HCT116 (cell line): ENCODE data around the gene FTSJ1. TPM values are rescaled to one million over a fixed set of nuclear protein-coding genes. Genes with fewer than 3 reads are reported as not detected.

Source experiments
- ATAC-seq: fragments of 200-7000 bp; cut with Tn5 transposase; 2 replicates; pipeline ENCODE4 v1.9.1; 2020; ENCODE audit warnings: mild to moderate bottlenecking, moderate library complexity
- BruUV-seq: library from RNA; stranded (reverse); fragments of 400-500 nt; replicated peaks from 2 replicates; lab custom pipeline; 2021; lab: Mats Ljungman, UMichigan
- CTCF ChIA-PET: fragments of 300-600 bp; sonication (Branson Sonifier 250); formaldehyde crosslinking; loops from one replicate; lab custom pipeline; 2021; ENCODE audit warnings: antibody characterized with exemption; lab: Charles Lee
- POLR2A ChIA-PET: fragments of 300-600, 350-600 bp; sonication (Branson Sonifier 250); formaldehyde crosslinking; loops from one replicate; lab custom pipeline; 2021; ENCODE audit warnings: antibody characterized with exemption; lab: Charles Lee
- RAD21 ChIA-PET, 2 experiments: fragments of 300-600 bp; sonication (Branson Sonifier 250); formaldehyde crosslinking; loops; one replicate each; lab custom pipeline; 2023; ENCODE audit warnings: low total read pairs in 2 of 2; ENCODE audit not compliant: uncharacterized antibody in 2 of 2, unreplicated experiment in 2 of 2, low non-redundant PET in 1 of 2; lab: Charles Lee
- DNase-seq: peaks from one replicate; pipeline ENCODE4 v3.0.0-alpha.2; 2010; ENCODE audit warnings: low read depth, low spot score
- H2AFZ ChIP-seq: fragments of 200-600 bp; shearing (Covaris generic), sonication (generic); 2 replicates; pipeline ENCODE4 v1.6.1; 2017; ENCODE audit warnings: low read depth, mixed run types, mixed read lengths, antibody characterized with exemption, low read length; ENCODE audit not compliant: poor library complexity, severe bottlenecking
- H3K27ac ChIP-seq: 2 replicates; pipeline ENCODE4 v1.5.1; 2012; ENCODE audit warnings: low read depth, low read length
- H3K27me3 ChIP-seq: fragments of 200-600 bp; sonication (generic); 2 replicates; pipeline ENCODE4 v1.6.1; 2016; ENCODE audit warnings: mixed run types, low read length, mixed read lengths; ENCODE audit not compliant: insufficient read depth
- H3K36me3 ChIP-seq, 2 experiments: fragments of 200-500 bp in 1 of 2; fragments of 200-600 bp in 1 of 2; sonication (Bioruptor generic) in 1 of 2; sonication (generic) in 1 of 2; 2 replicates each; pipeline versions ENCODE4 v1.5.1 to v1.6.1; 2014 to 2016; ENCODE audit warnings: low read length in 2 of 2, inconsistent platforms in 1 of 2, mixed read lengths in 1 of 2, mixed run types in 1 of 2; ENCODE audit not compliant: insufficient read depth in 2 of 2, control insufficient read depth in 1 of 2
- H3K4me1 ChIP-seq, 2 experiments: fragments of 200-600 bp in 1 of 2; sonication (generic) in 1 of 2; 2 replicates each; pipeline versions ENCODE4 v1.5.1 to v1.6.1; 2012 to 2017; ENCODE audit warnings: low read length in 2 of 2, inconsistent platforms in 1 of 2, mild to moderate bottlenecking in 1 of 2, mixed read lengths in 1 of 2, mixed run types in 1 of 2, moderate library complexity in 1 of 2; ENCODE audit not compliant: insufficient read depth in 2 of 2, control insufficient read depth in 1 of 2
- H3K4me2 ChIP-seq: fragments of 200-600 bp; sonication (generic); 2 replicates; pipeline ENCODE4 v1.6.1; 2017; ENCODE audit warnings: mixed run types, low read length, mixed read lengths
- H3K4me3 ChIP-seq, 2 experiments: fragments of 200-600 bp in 1 of 2; sonication (generic) in 1 of 2; replicated peaks in 1 of 2; 2 replicates each; pipeline ENCODE4 v1.5.1; 2011 to 2016; ENCODE audit warnings: low read length in 2 of 2, control low read depth in 1 of 2, low read depth in 1 of 2, mild to moderate bottlenecking in 1 of 2, mixed read lengths in 1 of 2, mixed run types in 1 of 2
- H3K79me2 ChIP-seq: fragments of 200-600 bp; sonication (generic); 2 replicates; pipeline ENCODE4 v1.6.1; 2017; ENCODE audit warnings: mild to moderate bottlenecking, mixed run types, low read length, moderate library complexity, mixed read lengths; ENCODE audit not compliant: insufficient read depth
- H3K9ac ChIP-seq: fragments of 200-600 bp; sonication (generic); 2 replicates; pipeline ENCODE4 v1.6.1; 2016; ENCODE audit warnings: low read length, mixed read lengths
- H3K9me2 ChIP-seq: fragments of 200-600 bp; sonication (generic), shearing (Covaris generic); 2 replicates; pipeline ENCODE4 v1.6.1; 2017; ENCODE audit warnings: mixed run types, mild to moderate bottlenecking, moderate library complexity; ENCODE audit not compliant: insufficient read depth
- H3K9me3 ChIP-seq, 2 experiments: fragments of 200-500 bp in 1 of 2; fragments of 200-600 bp in 1 of 2; sonication (Bioruptor generic) in 1 of 2; sonication (generic) in 1 of 2; 2 replicates each; pipeline ENCODE4 v1.6.1; 2014 to 2017; ENCODE audit warnings: low read length in 2 of 2, mixed read lengths in 2 of 2, inconsistent platforms in 1 of 2, low read depth in 1 of 2, mild to moderate bottlenecking in 1 of 2, mixed run types in 1 of 2, moderate library complexity in 1 of 2; ENCODE audit not compliant: control insufficient read depth in 1 of 2, insufficient read depth in 1 of 2
- H4K20me1 ChIP-seq: fragments of 200-600 bp; sonication (generic), shearing (Covaris generic); 2 replicates; pipeline ENCODE4 v1.6.1; 2017; ENCODE audit warnings: mixed run types, mild to moderate bottlenecking, moderate library complexity; ENCODE audit not compliant: insufficient read depth
- CEBPB ChIP-seq: IDR thresholded peaks from 2 replicates; pipeline ENCODE4 v1.6.1; 2012; ENCODE audit warnings: low read depth
- EGR1 ChIP-seq: IDR thresholded peaks from 2 replicates; pipeline ENCODE4 v1.6.1; 2012; ENCODE audit warnings: low read depth
- ELF1 ChIP-seq: IDR thresholded peaks from 2 replicates; pipeline ENCODE4 v1.6.1; 2012; ENCODE audit warnings: low read depth, borderline replicate concordance
- EZH2 ChIP-seq: fragments of 200-600 bp; sonication (generic); IDR thresholded peaks from 2 replicates; pipeline ENCODE4 v1.6.1; 2017; ENCODE audit warnings: antibody characterized with exemption, mixed run types
- EZH2phosphoT487 ChIP-seq: fragments of 200-600 bp; IDR thresholded peaks from 2 replicates; pipeline ENCODE4 v1.6.1; 2018; ENCODE audit warnings: antibody characterized with exemption, borderline replicate concordance
- FOSL1 ChIP-seq: IDR thresholded peaks from 2 replicates; pipeline ENCODE4 v1.6.1; 2012; ENCODE audit warnings: low read depth
- JUND ChIP-seq: IDR thresholded peaks from 2 replicates; pipeline ENCODE4 v1.6.1; 2012
- POLR2AphosphoS5 ChIP-seq: IDR thresholded peaks from 2 replicates; pipeline ENCODE4 v1.6.1; 2011; ENCODE audit warnings: mild to moderate bottlenecking, low read depth, low read length, moderate library complexity
- RAD21 ChIP-seq: IDR thresholded peaks from 2 replicates; pipeline ENCODE4 v1.6.1; 2012; ENCODE audit warnings: low read depth, mild to moderate bottlenecking
- SP1 ChIP-seq: IDR thresholded peaks from 2 replicates; pipeline ENCODE4 v1.6.1; 2012; ENCODE audit warnings: low read depth
- SRF ChIP-seq: IDR thresholded peaks from 2 replicates; pipeline ENCODE4 v1.6.1; 2012; ENCODE audit warnings: low read depth
- TCF7L2 ChIP-seq: IDR thresholded peaks from 2 replicates; pipeline ENCODE4 v1.7.0; 2011; ENCODE audit warnings: borderline replicate concordance, inconsistent platforms; ENCODE audit not compliant: insufficient read depth, insufficient read length; ENCODE audit errors: extremely low read depth
- YY1 ChIP-seq: IDR thresholded peaks from 2 replicates; pipeline ENCODE4 v1.6.1; 2011; ENCODE audit warnings: low read length, low read depth, moderate library complexity, mild to moderate bottlenecking; ENCODE audit not compliant: insufficient replicate concordance; ENCODE audit errors: extremely low read depth
- ZFX ChIP-seq: fragments of 450-650 bp; IDR thresholded peaks from 2 replicates; pipeline ENCODE4 v1.6.1; 2017
- ZNF274 ChIP-seq: fragments of 200-500 bp; sonication (Bioruptor generic); IDR thresholded peaks from 2 replicates; pipeline ENCODE4 v1.6.1; 2014; ENCODE audit warnings: mild to moderate bottlenecking, low read depth, low read length, inconsistent platforms
- intact Hi-C: fragments of 100-400 bp; cut with micrococcal nuclease; formaldehyde crosslinking; loops from 2 replicates; pipeline ENCODE4 v1.10.0; 2022
- total RNA-seq: library from RNA; stranded (reverse); gene quantifications from one replicate; pipeline ENCODE4 v1.2.1, GENCODE V29; 2021; ENCODE audit not compliant: unreplicated experiment
- TF ChIP-seq, protein P1 (sequence below): IDR thresholded peaks from 2 replicates; pipeline ENCODE4 v1.6.1; 2012
- TF ChIP-seq, protein P2 (sequence below): IDR thresholded peaks from 2 replicates; pipeline ENCODE4 v1.6.1; 2011; ENCODE audit warnings: mild to moderate bottlenecking, low read length, moderate library complexity; ENCODE audit not compliant: insufficient replicate concordance; ENCODE audit errors: extremely low read depth
- TF ChIP-seq, protein P3 (sequence below): IDR thresholded peaks from 2 replicates; pipeline ENCODE4 v1.6.1; 2012; ENCODE audit warnings: low read depth
- TF ChIP-seq, protein P4 (sequence below): IDR thresholded peaks from 2 replicates; pipeline ENCODE4 v1.6.1; 2012
- TF ChIP-seq, protein P5 (sequence below), 3 experiments: fragments of 200-600 bp in 1 of 3; sonication (generic) in 1 of 3; IDR thresholded peaks in 2 of 3; conservative IDR thresholded peaks in 1 of 3; 2 replicates each; pipeline ENCODE4 v1.5.1; 2012 to 2017; ENCODE audit warnings: low read depth in 2 of 3, low read length in 2 of 3, antibody characterized with exemption in 1 of 3, borderline replicate concordance in 1 of 3, control low read depth in 1 of 3, mild to moderate bottlenecking in 1 of 3, mixed read lengths in 1 of 3, mixed run types in 1 of 3, moderate library complexity in 1 of 3; ENCODE audit not compliant: insufficient read depth in 1 of 3

The FTSJ1 gene
- total RNA-seq, 1 experiment from 2014 or later: 64.9 TPM

DNA sequence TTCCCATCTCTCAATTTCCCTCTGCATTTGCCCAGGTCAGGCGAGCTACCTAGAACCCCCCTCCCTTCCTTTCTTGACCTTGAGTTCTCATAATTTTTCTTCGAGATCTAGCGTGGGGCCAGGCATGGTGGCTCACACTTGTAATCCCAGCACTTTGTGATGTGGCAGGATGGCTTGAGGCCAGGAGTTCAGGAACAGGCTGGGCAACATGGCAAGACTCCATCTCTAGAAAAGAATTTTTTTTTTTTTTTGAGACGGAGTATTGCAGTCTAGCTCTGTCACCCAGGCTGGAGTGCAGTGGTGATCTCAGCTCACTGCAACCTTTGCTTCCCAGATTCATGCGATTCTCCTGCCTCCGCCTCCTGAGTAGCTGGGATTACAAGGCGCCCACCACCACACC lies 28.3 kb downstream of the FTSJ1 start:
- ChIA-PET CTCF (no interaction called here), POLR2A (no interaction called here), RAD21 (no interaction called here)
- intact Hi-C loops: no loop called here
- Histone ChIP-seq H3K9ac (no peak overlapping the region), H3K4me2 (no peak overlapping the region), H2AFZ (no peak overlapping the region), H3K27me3 (no peaks in the 10 kb centered on the region), H3K79me2 (no peaks in the 10 kb centered on the region), H3K4me1 (peaks cover 0 to 12% of the 10 kb centered on the region in 2 experiments; a peak in 2 of 4 replicates), H3K4me3 (no peak overlapping the region), H3K9me3 (no peaks in the 10 kb centered on the region), H3K9me2 (no peaks in the 10 kb centered on the region), H3K27ac (no peak overlapping the region), H3K36me3 (no peaks in the 10 kb centered on the region), H4K20me1 (no peaks in the 10 kb centered on the region)
- ATAC-seq (no peak), DNase-seq (no peak)
- TF ChIP-seq, protein P1, sequence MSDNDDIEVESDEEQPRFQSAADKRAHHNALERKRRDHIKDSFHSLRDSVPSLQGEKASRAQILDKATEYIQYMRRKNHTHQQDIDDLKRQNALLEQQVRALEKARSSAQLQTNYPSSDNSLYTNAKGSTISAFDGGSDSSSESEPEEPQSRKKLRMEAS: no peak
- TF ChIP-seq ZFX (no peak), EGR1 (no peak), FOSL1 (no peak), EZH2phosphoT487 (no peak), ZNF274 (no peak), SRF (no peak), EZH2 (no peak), SP1 (no peak), CEBPB (no peak), YY1 (no peak), TCF7L2 (no peak), JUND (no peak), ELF1 (no peak), RAD21 (no peak), POLR2AphosphoS5 (no peak)
- TF ChIP-seq, protein P2, sequence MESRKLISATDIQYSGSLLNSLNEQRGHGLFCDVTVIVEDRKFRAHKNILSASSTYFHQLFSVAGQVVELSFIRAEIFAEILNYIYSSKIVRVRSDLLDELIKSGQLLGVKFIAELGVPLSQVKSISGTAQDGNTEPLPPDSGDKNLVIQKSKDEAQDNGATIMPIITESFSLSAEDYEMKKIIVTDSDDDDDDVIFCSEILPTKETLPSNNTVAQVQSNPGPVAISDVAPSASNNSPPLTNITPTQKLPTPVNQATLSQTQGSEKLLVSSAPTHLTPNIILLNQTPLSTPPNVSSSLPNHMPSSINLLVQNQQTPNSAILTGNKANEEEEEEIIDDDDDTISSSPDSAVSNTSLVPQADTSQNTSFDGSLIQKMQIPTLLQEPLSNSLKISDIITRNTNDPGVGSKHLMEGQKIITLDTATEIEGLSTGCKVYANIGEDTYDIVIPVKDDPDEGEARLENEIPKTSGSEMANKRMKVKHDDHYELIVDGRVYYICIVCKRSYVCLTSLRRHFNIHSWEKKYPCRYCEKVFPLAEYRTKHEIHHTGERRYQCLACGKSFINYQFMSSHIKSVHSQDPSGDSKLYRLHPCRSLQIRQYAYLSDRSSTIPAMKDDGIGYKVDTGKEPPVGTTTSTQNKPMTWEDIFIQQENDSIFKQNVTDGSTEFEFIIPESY: no peak
- TF ChIP-seq, protein P3, sequence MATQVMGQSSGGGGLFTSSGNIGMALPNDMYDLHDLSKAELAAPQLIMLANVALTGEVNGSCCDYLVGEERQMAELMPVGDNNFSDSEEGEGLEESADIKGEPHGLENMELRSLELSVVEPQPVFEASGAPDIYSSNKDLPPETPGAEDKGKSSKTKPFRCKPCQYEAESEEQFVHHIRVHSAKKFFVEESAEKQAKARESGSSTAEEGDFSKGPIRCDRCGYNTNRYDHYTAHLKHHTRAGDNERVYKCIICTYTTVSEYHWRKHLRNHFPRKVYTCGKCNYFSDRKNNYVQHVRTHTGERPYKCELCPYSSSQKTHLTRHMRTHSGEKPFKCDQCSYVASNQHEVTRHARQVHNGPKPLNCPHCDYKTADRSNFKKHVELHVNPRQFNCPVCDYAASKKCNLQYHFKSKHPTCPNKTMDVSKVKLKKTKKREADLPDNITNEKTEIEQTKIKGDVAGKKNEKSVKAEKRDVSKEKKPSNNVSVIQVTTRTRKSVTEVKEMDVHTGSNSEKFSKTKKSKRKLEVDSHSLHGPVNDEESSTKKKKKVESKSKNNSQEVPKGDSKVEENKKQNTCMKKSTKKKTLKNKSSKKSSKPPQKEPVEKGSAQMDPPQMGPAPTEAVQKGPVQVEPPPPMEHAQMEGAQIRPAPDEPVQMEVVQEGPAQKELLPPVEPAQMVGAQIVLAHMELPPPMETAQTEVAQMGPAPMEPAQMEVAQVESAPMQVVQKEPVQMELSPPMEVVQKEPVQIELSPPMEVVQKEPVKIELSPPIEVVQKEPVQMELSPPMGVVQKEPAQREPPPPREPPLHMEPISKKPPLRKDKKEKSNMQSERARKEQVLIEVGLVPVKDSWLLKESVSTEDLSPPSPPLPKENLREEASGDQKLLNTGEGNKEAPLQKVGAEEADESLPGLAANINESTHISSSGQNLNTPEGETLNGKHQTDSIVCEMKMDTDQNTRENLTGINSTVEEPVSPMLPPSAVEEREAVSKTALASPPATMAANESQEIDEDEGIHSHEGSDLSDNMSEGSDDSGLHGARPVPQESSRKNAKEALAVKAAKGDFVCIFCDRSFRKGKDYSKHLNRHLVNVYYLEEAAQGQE: no peak
- TF ChIP-seq, protein P4, sequence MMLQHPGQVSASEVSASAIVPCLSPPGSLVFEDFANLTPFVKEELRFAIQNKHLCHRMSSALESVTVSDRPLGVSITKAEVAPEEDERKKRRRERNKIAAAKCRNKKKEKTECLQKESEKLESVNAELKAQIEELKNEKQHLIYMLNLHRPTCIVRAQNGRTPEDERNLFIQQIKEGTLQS: no peak
- TF ChIP-seq, protein P5, sequence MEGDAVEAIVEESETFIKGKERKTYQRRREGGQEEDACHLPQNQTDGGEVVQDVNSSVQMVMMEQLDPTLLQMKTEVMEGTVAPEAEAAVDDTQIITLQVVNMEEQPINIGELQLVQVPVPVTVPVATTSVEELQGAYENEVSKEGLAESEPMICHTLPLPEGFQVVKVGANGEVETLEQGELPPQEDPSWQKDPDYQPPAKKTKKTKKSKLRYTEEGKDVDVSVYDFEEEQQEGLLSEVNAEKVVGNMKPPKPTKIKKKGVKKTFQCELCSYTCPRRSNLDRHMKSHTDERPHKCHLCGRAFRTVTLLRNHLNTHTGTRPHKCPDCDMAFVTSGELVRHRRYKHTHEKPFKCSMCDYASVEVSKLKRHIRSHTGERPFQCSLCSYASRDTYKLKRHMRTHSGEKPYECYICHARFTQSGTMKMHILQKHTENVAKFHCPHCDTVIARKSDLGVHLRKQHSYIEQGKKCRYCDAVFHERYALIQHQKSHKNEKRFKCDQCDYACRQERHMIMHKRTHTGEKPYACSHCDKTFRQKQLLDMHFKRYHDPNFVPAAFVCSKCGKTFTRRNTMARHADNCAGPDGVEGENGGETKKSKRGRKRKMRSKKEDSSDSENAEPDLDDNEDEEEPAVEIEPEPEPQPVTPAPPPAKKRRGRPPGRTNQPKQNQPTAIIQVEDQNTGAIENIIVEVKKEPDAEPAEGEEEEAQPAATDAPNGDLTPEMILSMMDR (IDR thresholded peaks at IDR 0.05 in 2 of 3, conservative IDR thresholded peaks at IDR 0.05 in 1 of 3; ENCODE audit: borderline replicate concordance in 1 of 3, insufficient read depth in 1 of 3, low read depth in 2 of 3, low read length in 2 of 3): no peak
- no TSS peak for BruUV-seq
